GM13976 (cell line): ENCODE measurements around the gene LCLAT1.

ENCODE experiments used
- DNase-seq: peaks from one replicate; pipeline ENCODE4 v3.0.0; 2012; ENCODE audit warnings: low spot score
- in situ Hi-C: fragments of 300-500 bp; cut with MboI; formaldehyde crosslinking; loops from one replicate; pipeline ENCODE4 v1.12.0; 2022; ENCODE audit warnings: low sequenced_read_pairs, mixed read lengths, inconsistent platforms; ENCODE audit not compliant: unreplicated experiment
- TF ChIP-seq, protein P1 (sequence below): IDR thresholded peaks from 2 replicates; pipeline ENCODE4 v1.5.1; 2012; ENCODE audit warnings: borderline replicate concordance, mild to moderate bottlenecking; ENCODE audit not compliant: insufficient read depth; ENCODE audit errors: extremely low read depth, missing control alignments, control extremely low read depth

LCLAT1 gene

DNA sequence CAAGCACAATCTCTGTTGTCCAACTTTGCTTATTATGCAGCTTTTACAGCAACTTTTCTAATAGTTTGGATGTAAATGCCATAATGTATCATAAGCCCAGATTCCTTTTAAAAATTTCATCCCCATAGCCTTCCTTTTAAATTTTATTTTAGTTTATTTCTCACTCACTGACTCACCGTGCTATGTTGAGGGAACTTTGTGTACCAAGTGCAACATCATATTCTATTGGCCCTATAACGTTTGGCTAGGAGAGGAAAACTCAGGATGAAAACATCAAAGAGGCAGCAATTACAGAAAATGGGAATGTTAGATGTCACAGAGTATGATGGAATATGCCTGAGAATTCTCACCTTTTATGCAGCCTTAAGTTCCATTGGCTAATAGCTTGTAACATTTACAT is 135.5 kb downstream of the LCLAT1 start:
- DNase-seq = no peak
- TF ChIP-seq, protein P1, sequence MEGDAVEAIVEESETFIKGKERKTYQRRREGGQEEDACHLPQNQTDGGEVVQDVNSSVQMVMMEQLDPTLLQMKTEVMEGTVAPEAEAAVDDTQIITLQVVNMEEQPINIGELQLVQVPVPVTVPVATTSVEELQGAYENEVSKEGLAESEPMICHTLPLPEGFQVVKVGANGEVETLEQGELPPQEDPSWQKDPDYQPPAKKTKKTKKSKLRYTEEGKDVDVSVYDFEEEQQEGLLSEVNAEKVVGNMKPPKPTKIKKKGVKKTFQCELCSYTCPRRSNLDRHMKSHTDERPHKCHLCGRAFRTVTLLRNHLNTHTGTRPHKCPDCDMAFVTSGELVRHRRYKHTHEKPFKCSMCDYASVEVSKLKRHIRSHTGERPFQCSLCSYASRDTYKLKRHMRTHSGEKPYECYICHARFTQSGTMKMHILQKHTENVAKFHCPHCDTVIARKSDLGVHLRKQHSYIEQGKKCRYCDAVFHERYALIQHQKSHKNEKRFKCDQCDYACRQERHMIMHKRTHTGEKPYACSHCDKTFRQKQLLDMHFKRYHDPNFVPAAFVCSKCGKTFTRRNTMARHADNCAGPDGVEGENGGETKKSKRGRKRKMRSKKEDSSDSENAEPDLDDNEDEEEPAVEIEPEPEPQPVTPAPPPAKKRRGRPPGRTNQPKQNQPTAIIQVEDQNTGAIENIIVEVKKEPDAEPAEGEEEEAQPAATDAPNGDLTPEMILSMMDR = no peak
- in situ Hi-C loops = no loop called here

DNA sequence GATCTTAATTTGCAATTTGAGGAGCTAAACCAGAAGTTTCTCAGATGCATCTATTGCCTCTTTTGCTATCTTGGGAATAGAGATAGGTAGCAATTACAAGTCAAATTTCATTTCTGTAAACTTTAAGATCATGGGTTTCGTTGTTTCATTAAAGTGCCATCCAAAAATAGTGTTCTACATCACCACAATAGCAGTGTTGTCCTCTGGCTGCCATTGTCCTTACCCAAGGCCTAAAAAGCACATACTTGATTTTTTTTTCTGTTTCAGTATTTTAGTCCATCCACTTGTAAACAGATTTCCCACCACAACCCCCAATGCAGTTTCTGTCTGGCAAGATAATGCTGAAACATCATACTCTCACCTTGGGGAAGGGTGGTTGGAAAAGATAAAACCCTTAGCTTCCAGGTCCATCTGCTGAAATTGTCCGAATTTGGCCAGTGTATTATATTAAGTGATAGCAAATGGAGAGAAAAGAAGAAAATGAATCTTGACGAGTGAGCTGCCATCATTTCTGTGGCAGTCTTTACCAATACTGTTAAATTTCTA is 136.2 kb downstream of the LCLAT1 start:
- TF ChIP-seq, protein P1 = no peak
- in situ Hi-C loops = no loop called here
- DNase-seq = no peak

DNA sequence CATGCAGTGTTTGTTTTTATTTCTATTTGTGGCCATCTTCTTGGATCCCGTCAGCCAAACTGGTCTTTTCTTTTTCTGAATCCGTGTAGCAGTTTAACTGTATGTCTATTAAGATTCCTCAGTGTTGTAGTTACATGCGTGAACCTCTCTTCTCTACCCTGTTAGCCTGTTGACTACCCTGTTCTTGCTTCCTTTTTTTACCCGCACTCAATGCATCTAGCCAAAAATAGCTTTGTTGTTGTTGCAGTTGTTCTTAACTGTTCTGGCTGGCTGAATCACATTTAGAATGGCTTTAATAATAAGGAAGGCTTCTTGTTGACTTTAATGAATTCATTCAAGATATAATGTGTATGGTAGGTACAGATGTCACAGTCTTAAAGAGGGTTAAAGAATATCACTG is 137.1 kb downstream of the LCLAT1 start:
- DNase-seq = peak; percentile 46
- in situ Hi-C loops = no loop called here
- TF ChIP-seq, protein P1 = no peak

DNA sequence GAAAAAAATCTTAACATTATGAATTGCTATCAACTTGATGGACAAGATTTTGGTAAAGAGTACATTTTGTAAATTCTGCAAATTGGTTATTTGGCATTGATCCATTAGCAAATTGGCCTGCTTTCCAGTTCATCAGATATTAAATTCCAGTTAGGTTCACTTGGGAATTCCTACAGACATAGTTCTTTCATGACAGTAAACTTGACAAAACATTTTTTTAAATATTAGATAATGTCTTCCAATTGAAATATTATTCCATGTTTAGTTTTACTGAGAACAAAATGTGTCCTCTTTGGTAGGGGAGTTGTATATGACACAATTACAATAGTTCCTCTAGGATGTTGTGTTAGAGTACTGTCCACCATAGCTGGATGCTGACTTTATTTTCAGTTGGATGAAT is 141.9 kb downstream of the LCLAT1 start:
- DNase-seq = no peak
- in situ Hi-C loops = no loop called here
- TF ChIP-seq, protein P1 = no peak

DNA sequence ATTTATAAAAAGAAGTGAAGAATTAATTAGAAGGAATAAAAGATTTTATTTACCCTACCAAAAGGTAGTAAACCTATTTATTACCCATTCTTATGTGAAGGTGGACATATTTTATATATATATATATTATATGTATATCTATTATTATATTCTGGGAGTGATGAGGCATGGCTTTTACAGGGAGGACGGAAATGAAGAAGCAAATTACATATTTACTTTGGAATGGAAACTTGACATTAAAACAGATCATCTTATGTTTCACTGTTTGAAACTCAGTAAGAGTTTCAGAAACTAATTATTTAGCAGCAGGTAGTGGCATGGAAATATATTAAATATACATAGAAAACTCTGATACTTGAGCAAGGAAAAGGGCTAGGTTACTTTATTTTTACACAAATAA is 143.4 kb downstream of the LCLAT1 start:
- TF ChIP-seq, protein P1 = no peak
- no peak for DNase-seq
- in situ Hi-C loops = no loop called here

DNA sequence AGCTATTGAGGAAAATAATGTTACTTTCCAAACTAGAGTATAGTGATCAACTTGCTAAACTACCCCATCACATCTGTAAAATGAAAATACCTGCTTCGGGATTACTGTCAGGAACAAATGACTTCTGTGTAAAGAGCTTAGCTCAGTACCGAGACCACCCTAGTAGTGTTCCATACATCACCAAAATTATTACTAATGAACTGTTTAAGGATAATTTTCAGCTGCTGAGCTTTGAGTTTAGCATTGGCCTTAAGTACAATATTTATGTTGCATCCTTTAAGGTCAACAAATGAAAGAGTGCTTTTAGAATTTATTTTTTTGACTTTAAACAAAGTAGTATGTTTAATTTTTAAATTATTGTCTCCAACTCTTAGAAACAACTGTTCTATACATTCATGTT is 144.1 kb downstream of the LCLAT1 start:
- TF ChIP-seq, protein P1 = no peak
- DNase-seq = no peak
- in situ Hi-C loops = no loop called here

DNA sequence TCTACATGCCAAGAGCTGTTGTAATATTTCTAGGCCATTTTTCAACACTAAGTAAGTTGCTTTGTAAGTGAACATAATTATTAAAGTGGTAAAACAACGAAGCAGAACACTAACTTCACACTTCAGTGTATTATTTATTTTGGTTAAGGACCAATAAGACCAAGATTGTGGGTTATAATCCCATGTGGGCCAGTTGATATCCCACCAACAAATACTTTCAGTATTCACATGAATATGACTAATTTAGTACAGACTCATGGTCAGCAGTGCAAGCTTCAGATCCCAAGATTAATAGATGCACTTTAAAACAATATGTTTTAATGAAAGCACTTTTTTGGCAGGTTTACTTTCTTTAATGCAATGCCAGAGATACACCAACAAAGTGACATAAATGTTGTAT is 154.3 kb downstream of the LCLAT1 start:
- no peak for DNase-seq
- in situ Hi-C loops = no loop called here
- TF ChIP-seq, protein P1 = no peak
